HG03159 (cell line): ENCODE data around the gene RPL38.

Source experiments
- ATAC-seq: cut with Tn5 transposase; IDR thresholded peaks from one replicate; pipeline ENCODE4 v1.9.1; 2021; ENCODE audit warnings: mild to moderate bottlenecking, moderate library complexity; ENCODE audit not compliant: unreplicated experiment

Gene RPL38

GRCh38 chr17:74245145-74245831 lies 41.8 kb downstream of the RPL38 start:
- ATAC-seq: no peak

GRCh38 chr17:74245871-74246270 lies 42.4 kb downstream of the RPL38 start:
- ATAC-seq: no peak

- no peak for ATAC-seq
These were observed 46.3 kb downstream of the RPL38 start for GRCh38 chr17:74249590-74250270.

GRCh38 chr17:74250324-74250995 lies 47.0 kb downstream of the RPL38 start:
- no peak for ATAC-seq

GRCh38 chr17:74251051-74251450 lies 47.6 kb downstream of the RPL38 start:
- no peak for ATAC-seq

GRCh38 chr17:74251569-74251968 lies 48.1 kb downstream of the RPL38 start:
- ATAC-seq: no peak

- ATAC-seq: no peak
These were observed 48.7 kb downstream of the RPL38 start for GRCh38 chr17:74252211-74252610.

GRCh38 chr17:74253036-74253435 lies 49.6 kb downstream of the RPL38 start:
- no peak for ATAC-seq

- ATAC-seq: no peak
These were observed 53.8 kb downstream of the RPL38 start for GRCh38 chr17:74257311-74257710.

- no peak for ATAC-seq
These were observed 56.4 kb downstream of the RPL38 start for GRCh38 chr17:74259667-74260524.
